GM21390 (cell line): ENCODE data around the gene CTNNB1.

Experiments
- ATAC-seq: cut with Tn5 transposase; IDR thresholded peaks from one replicate; pipeline ENCODE4 v1.9.1; 2021; ENCODE audit not compliant: unreplicated experiment

CTNNB1 gene

GRCh38 chr3:41198950-41199865 lies at the start of gene CTNNB1:
Gene CTNNB1, plus strand, starts transcription at chr3:41199505. Its CDS starts 24,564 bp downstream, at chr3:41224069.
- ATAC-seq, result peak; percentile 69

DNA sequence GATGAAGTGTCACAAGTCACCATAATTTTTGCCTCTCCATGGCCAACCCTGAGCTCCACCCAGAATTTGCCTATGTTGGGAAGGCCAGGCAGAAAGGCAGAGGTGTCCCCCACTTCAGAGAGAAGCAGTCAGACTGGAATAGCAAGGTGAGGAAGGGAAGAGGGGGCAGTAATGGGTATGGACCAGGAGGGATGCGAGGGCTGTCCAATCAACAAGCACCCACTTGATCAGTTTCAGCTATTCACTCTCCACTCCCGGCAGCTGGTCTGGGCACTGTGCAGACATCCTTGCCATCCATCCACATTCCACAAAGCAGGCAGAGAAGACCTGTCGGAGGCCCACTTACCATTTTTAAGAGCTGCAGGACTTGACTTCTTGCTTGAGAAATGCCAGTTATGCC lies 43.5 kb upstream of the CTNNB1 start:
- ATAC-seq, result no peak

GRCh38 chr3:41158947-41159346 lies 40.4 kb upstream of the CTNNB1 start:
- ATAC-seq, result no peak

- no peak for ATAC-seq
Observed at GRCh38 chr3:41159588-41160189, 39.6 kb upstream of the CTNNB1 start.

- ATAC-seq, result no peak
Observed at GRCh38 chr3:41162541-41162940, 36.8 kb upstream of the CTNNB1 start.

DNA sequence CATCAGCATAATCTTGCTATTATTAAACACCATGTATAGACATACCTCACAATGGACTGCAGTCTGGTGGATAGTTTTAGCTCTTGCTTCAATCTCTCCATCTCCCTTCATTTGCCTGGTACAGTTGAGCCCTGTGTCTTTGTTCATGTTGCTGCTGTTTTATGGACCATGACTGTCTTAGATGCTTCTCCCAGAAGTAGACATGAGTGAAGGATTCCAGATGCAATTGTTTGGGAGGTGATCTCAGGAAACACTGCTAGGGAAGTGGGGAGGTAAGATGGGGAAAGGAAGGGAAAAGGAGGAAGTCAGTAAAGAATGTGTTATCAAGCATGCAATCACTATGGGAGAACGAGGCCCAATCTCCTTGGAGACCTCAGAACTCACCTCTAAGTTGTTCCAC lies 36.3 kb upstream of the CTNNB1 start:
- no peak for ATAC-seq

GRCh38 chr3:41163421-41163820 lies 35.9 kb upstream of the CTNNB1 start:
- ATAC-seq, result no peak

DNA sequence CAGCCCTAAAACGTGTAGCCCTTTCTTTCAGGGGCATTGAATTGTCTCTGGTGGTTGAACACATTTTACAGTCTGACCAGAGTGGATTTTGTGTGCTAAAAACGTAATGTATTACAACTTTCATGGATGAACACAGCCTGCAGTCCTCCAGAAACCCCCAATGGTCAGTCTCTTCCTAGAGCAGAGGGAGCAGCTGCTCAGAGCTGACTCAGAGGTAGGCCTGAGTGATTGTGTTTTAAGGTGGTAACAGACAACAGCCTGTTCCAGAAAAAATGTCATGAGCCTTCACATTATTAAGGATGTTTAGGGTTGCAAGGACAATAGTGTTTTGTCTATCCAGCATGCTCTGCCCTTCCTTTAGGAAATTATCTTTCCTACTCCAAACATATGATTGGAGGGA lies 34.5 kb upstream of the CTNNB1 start:
- no peak for ATAC-seq

- no peak for ATAC-seq
Observed at GRCh38 chr3:41167722-41168497, 31.4 kb upstream of the CTNNB1 start.

DNA sequence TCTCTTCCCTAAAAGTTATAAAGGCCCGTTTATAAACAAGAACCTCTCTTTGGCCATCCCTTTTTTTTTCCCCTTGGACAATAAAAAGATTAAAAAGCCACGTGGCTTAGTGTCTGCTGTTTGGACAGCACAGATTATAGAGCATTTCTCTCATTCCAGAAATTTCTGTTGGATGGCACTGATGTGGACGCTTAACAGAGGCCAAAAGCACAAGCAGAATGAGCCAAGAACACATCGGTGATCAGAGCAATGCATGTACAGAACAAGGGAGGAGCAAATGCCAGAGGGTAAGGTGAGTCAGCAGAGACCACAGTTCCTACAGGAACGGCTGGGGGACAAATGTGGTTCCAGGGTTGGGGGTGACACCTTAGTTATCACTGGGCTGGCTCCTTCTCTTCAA lies 30.3 kb upstream of the CTNNB1 start:
- ATAC-seq, result no peak

DNA sequence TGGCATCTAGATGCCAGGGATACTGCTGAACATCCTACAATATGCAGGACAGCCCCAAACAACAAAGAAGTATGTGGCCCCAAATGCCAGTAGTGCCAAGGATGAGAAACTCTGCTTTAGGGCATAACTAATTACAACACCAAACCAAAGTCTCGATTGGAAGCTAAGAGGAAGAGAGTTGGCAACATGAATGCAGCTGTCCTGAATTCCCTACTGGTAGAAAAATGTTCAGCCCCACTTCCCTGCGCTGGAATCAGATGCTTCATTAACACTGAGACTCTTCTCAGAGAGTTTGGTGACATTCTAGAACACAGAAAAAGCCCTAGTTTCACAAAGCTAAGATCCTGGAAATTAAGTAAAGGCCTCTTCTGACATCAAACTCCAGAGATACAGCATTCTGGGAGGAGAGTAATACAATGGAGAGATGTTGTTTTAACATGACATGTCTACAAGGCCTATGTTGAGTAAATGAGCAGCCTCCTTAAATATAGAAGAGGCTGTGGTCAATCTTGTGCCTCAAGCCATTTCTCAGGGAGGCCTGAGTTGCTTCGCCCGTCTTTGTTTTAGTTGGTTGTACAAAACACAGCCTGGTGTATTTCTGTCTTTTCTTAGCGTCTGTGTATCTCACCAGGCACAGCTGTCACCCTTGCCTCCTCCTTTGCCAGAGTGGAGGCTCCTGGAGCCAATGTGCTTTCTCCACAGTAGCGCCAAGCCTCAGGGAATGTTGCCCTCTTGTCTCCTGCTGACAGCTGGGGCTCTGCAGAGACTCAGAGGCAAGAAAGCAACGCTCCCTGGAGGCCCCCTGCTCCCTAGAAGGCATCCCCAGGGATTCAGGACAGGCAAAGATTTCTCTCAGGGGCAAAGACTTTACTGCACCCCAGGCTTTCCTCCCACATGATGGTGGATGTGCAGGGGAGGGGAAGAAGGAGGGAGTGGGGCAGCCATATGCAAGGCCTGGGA lies 25.1 kb upstream of the CTNNB1 start:
- no peak for ATAC-seq

GRCh38 chr3:41175365-41175764 lies 23.9 kb upstream of the CTNNB1 start:
- no peak for ATAC-seq

- ATAC-seq, result no peak
Observed at GRCh38 chr3:41176596-41176995, 22.7 kb upstream of the CTNNB1 start.

- no peak for ATAC-seq
Observed at GRCh38 chr3:41178576-41178975, 20.7 kb upstream of the CTNNB1 start.

DNA sequence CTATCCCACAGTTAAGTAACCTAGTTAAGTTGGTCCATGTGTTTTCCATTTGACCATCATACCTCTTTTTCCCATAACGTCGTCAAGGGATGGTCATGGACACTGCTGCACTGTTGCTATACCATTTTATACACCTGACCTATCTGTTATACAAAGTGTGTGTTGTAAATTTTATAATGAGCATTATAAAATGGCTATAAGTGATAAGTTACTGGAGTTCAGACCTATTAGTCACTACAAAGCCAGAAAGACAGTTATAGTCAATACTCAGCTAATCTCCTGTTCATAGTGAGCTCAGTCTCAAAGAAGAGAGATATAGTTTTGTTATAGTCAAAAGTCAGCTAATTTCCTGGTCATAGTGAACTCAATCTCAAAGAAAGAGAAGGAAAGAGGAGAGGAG lies 18.9 kb upstream of the CTNNB1 start:
- no peak for ATAC-seq

DNA sequence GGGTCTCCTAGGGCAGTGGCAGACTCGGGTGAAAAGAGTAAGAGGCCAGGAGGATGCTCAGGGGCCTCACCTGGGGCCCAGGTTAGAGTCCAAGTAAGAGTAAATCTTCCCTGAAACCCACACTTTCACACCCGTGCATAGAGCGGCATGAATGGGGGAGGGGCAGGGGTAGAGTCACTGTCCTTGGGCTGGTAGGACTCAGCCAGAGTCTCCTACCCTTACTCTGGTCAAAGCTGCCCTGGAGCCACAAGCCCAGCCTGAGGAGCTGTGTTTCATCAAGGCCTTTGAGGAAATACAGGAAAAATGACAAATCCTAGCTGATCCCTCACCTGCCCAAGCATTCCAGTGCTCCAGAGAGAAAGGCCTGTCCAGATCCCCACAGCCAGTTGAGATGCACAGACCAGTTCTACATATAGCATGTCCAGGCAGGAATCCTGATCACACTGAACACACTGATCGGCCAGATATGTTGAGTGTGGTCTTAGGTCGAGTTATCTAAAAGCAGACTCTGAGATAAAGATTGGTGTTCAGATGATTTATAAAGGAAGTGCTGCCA lies 16.7 kb upstream of the CTNNB1 start:
- no peak for ATAC-seq

DNA sequence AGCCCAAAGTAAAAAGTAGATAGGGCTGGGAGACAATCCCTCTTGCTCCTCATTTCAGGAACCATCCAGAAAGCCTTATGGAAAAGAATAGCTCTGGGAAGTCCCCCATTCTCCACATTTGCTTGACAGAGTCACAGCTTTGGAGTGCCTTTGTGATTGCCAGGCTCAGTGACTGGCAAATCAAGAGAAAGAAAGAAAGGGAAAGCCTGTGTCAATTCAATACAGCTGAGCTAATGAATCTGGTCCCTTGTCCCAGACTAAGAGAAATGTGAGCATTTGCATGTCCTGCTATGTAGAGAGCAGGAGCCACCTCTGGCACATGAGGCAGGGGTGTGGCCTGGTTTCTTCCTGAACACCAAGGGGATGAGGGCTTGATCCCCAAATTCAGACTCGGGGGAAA lies 14.9 kb upstream of the CTNNB1 start:
- ATAC-seq, result no peak

DNA sequence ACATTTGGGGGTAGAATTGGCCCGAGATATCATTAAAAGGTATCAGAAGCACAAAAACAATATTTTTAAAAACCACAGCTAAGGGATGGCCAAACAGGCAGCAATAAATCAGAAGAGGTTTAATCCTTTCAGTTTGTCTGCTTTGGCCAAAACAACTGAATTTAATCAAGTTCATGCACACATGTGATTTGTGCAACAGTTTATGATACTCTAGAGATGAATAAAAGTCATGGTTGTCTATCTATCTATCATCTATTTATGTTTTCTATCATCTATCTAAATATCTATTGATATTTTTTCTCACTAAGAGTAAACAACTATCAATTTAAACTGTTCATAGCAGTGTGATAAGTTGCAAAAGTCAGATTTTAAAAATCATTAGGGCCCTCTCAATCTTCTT lies 13.0 kb upstream of the CTNNB1 start:
- no peak for ATAC-seq

GRCh38 chr3:41188306-41188705 lies 11.0 kb upstream of the CTNNB1 start:
- ATAC-seq, result no peak
